ENCODE data around the gene CPA5. TPM values are rescaled to one million over a fixed set of nuclear protein-coding genes. Genes with fewer than 3 reads are reported as not detected.

CPA5 gene
- total and polyA plus RNA-seq, 10 of the 15 experiments (the other 5 are each of a cell fraction or from before 2014, with no cell fraction given), result 0.06 to 0.52 (median 0.29) TPM; not detected in 2

DNA sequence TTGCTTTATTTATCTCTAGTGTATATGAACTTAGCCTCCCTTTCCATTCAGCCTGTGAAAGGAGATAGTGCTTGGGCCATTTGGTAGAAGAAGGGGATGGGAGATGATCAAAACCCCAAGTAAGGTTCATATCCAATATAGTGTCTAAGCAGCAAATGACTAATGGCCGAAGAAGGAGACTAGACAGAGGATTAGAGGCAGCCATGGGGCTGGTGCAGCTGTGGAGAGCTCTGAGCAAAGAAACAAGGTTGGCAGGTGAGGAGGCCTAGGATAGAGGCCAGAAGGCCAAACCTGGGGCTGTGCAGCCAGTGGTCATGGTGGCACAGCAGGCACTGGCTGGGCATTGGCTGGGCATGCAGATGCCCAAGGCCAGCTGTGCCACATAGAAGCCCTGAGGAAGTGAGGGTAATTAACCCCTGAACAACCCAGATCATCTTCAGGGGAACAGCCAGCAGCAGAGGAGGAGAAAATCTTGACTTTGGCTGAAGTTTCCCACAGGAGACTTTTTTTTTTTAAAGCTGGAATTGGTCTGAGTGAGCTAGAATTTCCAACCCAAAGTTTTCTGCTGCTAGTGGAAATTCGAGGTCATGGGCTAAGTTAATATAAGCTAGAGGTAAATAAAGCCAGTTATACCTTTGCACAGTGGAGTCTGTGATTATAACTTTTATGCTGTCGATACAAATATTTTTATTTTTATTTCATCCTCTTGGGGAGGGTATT is 25.4 kb downstream of the CPA5 start:
- TF ChIP-seq YBX1 (IDR thresholded peaks at IDR 0.05) (no peak), ZNF24 (IDR thresholded peaks at IDR 0.05) (no peak), ESRRA (IDR thresholded peaks at IDR 0.05; ENCODE audit: low read length) (no peak), BHLHE40 (IDR thresholded peaks at IDR 0.05; ENCODE audit: borderline replicate concordance in 1 of 2, low read depth in 2 of 2, low read length in 1 of 2) (no peak), POLR2AphosphoS5 (IDR thresholded peaks at IDR 0.05; ENCODE audit: low read length) (no peak)
- TF ChIP-seq, protein P1, sequence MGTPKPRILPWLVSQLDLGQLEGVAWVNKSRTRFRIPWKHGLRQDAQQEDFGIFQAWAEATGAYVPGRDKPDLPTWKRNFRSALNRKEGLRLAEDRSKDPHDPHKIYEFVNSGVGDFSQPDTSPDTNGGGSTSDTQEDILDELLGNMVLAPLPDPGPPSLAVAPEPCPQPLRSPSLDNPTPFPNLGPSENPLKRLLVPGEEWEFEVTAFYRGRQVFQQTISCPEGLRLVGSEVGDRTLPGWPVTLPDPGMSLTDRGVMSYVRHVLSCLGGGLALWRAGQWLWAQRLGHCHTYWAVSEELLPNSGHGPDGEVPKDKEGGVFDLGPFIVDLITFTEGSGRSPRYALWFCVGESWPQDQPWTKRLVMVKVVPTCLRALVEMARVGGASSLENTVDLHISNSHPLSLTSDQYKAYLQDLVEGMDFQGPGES (IDR thresholded peaks at IDR 0.05), result no peak
- Histone ChIP-seq H2AFZ (ENCODE audit: control insufficient read depth, low read depth, low read length) (no peak overlapping the region), H3K27ac (ENCODE audit: control insufficient read depth, insufficient read depth) (no peak overlapping the region), H3K79me2 (ENCODE audit: control insufficient read depth, insufficient read depth, low read length) (no peaks in the 10 kb centered on the region), H3K9ac (ENCODE audit: control insufficient read depth, insufficient read depth, low read length) (no peak overlapping the region), H3K4me2 (ENCODE audit: control insufficient read depth, insufficient read depth) (no peak overlapping the region), H4K20me1 (ENCODE audit: control insufficient read depth, insufficient read depth) (no peaks in the 10 kb centered on the region), H3K4me3 (no peak overlapping the region), H3K4me1 (ENCODE audit: control insufficient read depth, insufficient read depth, low read length) (peaks cover 8% of the 10 kb centered on the region), H3K27me3 (replicated peaks in 1 of 2; ENCODE audit: control insufficient read depth in 2 of 2, insufficient read depth in 2 of 2, low read length in 1 of 2) (no peaks in the 10 kb centered on the region), H3K9me3 (replicated peaks; ENCODE audit: control insufficient read depth, insufficient read depth, low read length) (no peaks in the 10 kb centered on the region; the same call in 2 of the 3 replicates), H3K36me3 (ENCODE audit: control insufficient read depth in 2 of 2, insufficient read depth in 2 of 2, low read length in 1 of 2) (no peaks in the 10 kb centered on the region)
- BruUV-seq (replicated peaks), result no TSS peak
- in situ Hi-C loops (cut with MboI), result no loop called here
- ChIA-PET SMC1A (ENCODE audit: uncharacterized antibody, unreplicated experiment) (interaction anchor here (0.5 to 0.9 kb wide), 2 partner anchors 23 to 275 kb away, joined by 3 read pairs; no protein-coding TSS in a partner anchor), RAD21 (ENCODE audit: unreplicated experiment) (no interaction called here), POLR2A (no interaction called here), CTCF (no interaction called here)
- DNase-seq (ENCODE audit: low read depth, low spot score) (no peak), FAIRE-seq (no peak), ATAC-seq (no peak)
- 61% methylated on average over 3 of the region's 3 CpGs for WGBS (ENCODE audit: insufficient coverage, insufficient replicate concordance, low lambda C conversion rate, missing lambda C conversion rate)
- intact Hi-C loops (cut with micrococcal nuclease; ENCODE audit: unreplicated experiment), result loop anchor here (5.0 kb wide), 2 partner anchors 117 to 128 kb away; no protein-coding TSS in a partner anchor

Measured in GM12878 (cell line).